ENCODE results near the gene PGBD5.

Gene PGBD5

DNA sequence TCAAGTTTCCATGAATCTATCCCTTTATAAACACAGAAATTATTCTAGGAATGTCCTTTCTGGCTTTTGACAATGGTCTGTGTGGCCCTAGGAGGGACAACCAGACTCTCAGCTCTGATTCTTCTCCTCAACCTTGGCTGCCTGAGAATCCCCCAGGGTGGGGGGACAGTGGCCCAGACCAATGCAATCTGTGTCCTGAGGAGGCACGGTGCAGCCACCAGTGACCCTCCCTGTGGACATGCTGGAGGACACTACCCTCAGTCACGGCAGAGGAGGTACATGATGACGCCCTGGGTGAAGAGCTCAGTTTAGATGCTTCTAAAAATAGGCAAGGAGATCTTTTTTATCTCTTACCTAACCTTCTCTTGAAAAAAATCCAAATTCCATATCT, 91.7 kb downstream of the PGBD5 start:
- ATAC-seq = no peak
- TF ChIP-seq GLIS3 (CRISPR knock-in tag; IDR thresholded peaks at IDR 0.05) (no peak), ZFP30 (CRISPR knock-in tag; IDR thresholded peaks at IDR 0.05) (no peak), ISL1 (CRISPR knock-in tag; IDR thresholded peaks at IDR 0.05) (no peak), ZFP3 (CRISPR knock-in tag; IDR thresholded peaks at IDR 0.05) (no peak), ESRRG (CRISPR knock-in tag; IDR thresholded peaks at IDR 0.05) (no peak), ARNTL (CRISPR knock-in tag; IDR thresholded peaks at IDR 0.05; ENCODE audit: borderline replicate concordance, low read depth) (no peak)
- TF ChIP-seq, protein P1, sequence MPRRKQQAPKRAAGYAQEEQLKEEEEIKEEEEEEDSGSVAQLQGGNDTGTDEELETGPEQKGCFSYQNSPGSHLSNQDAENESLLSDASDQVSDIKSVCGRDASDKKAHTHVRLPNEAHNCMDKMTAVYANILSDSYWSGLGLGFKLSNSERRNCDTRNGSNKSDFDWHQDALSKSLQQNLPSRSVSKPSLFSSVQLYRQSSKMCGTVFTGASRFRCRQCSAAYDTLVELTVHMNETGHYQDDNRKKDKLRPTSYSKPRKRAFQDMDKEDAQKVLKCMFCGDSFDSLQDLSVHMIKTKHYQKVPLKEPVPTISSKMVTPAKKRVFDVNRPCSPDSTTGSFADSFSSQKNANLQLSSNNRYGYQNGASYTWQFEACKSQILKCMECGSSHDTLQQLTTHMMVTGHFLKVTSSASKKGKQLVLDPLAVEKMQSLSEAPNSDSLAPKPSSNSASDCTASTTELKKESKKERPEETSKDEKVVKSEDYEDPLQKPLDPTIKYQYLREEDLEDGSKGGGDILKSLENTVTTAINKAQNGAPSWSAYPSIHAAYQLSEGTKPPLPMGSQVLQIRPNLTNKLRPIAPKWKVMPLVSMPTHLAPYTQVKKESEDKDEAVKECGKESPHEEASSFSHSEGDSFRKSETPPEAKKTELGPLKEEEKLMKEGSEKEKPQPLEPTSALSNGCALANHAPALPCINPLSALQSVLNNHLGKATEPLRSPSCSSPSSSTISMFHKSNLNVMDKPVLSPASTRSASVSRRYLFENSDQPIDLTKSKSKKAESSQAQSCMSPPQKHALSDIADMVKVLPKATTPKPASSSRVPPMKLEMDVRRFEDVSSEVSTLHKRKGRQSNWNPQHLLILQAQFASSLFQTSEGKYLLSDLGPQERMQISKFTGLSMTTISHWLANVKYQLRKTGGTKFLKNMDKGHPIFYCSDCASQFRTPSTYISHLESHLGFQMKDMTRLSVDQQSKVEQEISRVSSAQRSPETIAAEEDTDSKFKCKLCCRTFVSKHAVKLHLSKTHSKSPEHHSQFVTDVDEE (CRISPR knock-in tag; IDR thresholded peaks at IDR 0.05) = no peak
- TF ChIP-seq, protein P2, sequence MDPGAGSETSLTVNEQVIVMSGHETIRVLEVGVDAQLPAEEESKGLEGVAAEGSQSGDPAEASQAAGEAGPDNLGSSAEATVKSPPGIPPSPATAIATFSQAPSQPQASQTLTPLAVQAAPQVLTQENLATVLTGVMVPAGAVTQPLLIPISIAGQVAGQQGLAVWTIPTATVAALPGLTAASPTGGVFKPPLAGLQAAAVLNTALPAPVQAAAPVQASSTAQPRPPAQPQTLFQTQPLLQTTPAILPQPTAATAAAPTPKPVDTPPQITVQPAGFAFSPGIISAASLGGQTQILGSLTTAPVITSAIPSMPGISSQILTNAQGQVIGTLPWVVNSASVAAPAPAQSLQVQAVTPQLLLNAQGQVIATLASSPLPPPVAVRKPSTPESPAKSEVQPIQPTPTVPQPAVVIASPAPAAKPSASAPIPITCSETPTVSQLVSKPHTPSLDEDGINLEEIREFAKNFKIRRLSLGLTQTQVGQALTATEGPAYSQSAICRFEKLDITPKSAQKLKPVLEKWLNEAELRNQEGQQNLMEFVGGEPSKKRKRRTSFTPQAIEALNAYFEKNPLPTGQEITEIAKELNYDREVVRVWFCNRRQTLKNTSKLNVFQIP (CRISPR knock-in tag; IDR thresholded peaks at IDR 0.05; ENCODE audit: borderline replicate concordance, low read depth) = no peak

DNA sequence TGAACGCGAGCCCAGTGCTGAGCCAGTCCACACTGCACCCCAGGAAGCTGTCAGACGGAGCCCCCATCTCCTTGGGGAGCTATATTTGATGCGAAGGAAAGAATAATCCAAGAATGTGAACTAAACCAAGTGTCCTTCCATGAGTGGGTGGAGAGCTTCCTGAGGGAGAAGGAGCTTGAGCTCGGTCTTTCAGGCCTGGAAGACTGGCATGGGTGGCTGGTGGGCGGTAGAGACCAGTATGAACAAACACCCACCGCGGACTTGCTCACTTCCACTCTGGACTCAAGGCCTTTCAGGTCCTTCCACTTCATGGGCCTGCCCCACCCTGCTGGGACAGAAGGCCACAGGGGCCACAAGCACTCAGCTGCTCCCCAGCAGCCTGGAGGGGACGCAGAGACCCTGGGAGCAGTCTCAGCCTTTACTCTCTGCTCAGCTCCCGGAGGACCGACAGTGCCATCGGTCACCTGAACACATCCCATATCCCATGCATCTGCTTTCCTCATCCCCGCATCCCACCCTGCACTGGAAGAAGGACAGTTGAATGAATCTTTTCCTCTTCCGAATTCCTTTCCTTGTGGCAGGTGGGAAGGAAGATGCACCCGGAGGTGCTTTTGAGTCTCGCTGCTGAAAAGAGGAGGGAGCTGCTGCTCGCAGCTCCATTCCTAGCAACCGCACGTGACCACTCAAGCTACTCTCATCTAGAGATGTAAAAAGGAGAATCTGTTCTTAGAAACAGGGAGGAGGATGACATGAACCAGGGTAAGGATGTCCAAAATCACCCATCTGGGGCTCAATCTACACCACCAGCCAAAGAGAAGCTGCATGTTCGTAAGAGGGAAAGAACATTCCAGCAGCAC, 92.3 kb downstream of the PGBD5 start:
- ATAC-seq = no peak
- TF ChIP-seq GLIS3 (CRISPR knock-in tag; IDR thresholded peaks at IDR 0.05) (no peak), ZC3H10 (CRISPR knock-in tag; IDR thresholded peaks at IDR 0.05) (no peak), ARNTL (CRISPR knock-in tag; IDR thresholded peaks at IDR 0.05; ENCODE audit: borderline replicate concordance, low read depth) (no peak), OSR1 (CRISPR knock-in tag; IDR thresholded peaks at IDR 0.05) (no peak), RARB (CRISPR knock-in tag; IDR thresholded peaks at IDR 0.05) (no peak), ZNF8 (CRISPR knock-in tag; IDR thresholded peaks at IDR 0.05) (no peak)
- TF ChIP-seq, protein P3, sequence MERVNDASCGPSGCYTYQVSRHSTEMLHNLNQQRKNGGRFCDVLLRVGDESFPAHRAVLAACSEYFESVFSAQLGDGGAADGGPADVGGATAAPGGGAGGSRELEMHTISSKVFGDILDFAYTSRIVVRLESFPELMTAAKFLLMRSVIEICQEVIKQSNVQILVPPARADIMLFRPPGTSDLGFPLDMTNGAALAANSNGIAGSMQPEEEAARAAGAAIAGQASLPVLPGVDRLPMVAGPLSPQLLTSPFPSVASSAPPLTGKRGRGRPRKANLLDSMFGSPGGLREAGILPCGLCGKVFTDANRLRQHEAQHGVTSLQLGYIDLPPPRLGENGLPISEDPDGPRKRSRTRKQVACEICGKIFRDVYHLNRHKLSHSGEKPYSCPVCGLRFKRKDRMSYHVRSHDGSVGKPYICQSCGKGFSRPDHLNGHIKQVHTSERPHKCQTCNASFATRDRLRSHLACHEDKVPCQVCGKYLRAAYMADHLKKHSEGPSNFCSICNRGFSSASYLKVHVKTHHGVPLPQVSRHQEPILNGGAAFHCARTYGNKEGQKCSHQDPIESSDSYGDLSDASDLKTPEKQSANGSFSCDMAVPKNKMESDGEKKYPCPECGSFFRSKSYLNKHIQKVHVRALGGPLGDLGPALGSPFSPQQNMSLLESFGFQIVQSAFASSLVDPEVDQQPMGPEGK (CRISPR knock-in tag; IDR thresholded peaks at IDR 0.05; ENCODE audit: borderline replicate concordance) = no peak
- TF ChIP-seq, protein P2 (CRISPR knock-in tag; IDR thresholded peaks at IDR 0.05; ENCODE audit: borderline replicate concordance, low read depth) = no peak

DNA sequence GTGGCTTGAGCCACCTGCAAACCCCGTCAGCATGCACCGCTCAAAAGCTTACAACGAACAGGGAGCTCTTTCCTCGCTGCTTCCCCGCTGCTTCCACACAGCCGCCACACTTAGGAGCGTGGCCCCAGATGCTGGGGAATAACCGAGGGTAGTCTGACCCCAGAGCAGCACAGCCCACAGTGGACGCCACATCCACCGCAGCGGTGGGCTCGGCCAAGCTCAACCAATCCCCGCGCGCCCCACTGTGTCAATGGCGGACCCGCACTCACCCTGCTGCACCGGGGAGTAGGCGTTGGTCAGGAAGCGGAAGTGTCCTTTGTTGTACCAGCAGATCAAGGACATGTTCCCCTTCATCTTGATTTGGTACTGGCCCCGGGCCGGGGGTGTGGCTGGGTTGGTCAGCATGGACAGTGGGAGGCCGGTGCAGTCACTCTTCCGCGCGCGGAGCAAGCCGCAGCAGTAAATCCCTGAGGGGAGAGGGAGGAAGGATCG, 93.5 kb downstream of the PGBD5 start:
- TF ChIP-seq TOX (CRISPR knock-in tag; IDR thresholded peaks at IDR 0.05; ENCODE audit: borderline replicate concordance) = no peak
- TF ChIP-seq, protein P4, sequence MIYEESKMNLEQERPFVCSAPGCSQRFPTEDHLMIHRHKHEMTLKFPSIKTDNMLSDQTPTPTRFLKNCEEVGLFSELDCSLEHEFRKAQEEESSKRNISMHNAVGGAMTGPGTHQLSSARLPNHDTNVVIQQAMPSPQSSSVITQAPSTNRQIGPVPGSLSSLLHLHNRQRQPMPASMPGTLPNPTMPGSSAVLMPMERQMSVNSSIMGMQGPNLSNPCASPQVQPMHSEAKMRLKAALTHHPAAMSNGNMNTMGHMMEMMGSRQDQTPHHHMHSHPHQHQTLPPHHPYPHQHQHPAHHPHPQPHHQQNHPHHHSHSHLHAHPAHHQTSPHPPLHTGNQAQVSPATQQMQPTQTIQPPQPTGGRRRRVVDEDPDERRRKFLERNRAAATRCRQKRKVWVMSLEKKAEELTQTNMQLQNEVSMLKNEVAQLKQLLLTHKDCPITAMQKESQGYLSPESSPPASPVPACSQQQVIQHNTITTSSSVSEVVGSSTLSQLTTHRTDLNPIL (CRISPR knock-in tag; IDR thresholded peaks at IDR 0.05; ENCODE audit: low read depth) = no peak
- TF ChIP-seq, protein P2 (CRISPR knock-in tag; IDR thresholded peaks at IDR 0.05; ENCODE audit: borderline replicate concordance, low read depth) = no peak
- TF ChIP-seq ZFP3 (CRISPR knock-in tag; IDR thresholded peaks at IDR 0.05) = no peak
- TF ChIP-seq ESRRG (CRISPR knock-in tag; IDR thresholded peaks at IDR 0.05) = no peak
- TF ChIP-seq, protein P1 (CRISPR knock-in tag; IDR thresholded peaks at IDR 0.05) = no peak
- no peak for TF ChIP-seq ZNF565 (CRISPR knock-in tag; conservative IDR thresholded peaks at IDR 0.05; ENCODE audit: low read depth)
- TF ChIP-seq ZC3H10 (CRISPR knock-in tag; IDR thresholded peaks at IDR 0.05) = no peak
- no peak for TF ChIP-seq GLIS3 (CRISPR knock-in tag; IDR thresholded peaks at IDR 0.05)
- no peak for TF ChIP-seq BACH2 (CRISPR knock-in tag; IDR thresholded peaks at IDR 0.05; ENCODE audit: borderline replicate concordance)
- no peak for TF ChIP-seq ZNF70 (CRISPR knock-in tag; IDR thresholded peaks at IDR 0.05)
- no peak for TF ChIP-seq TCF4 (CRISPR knock-in tag; IDR thresholded peaks at IDR 0.05; ENCODE audit: borderline replicate concordance)
- no peak for TF ChIP-seq SNAI2 (CRISPR knock-in tag; IDR thresholded peaks at IDR 0.05)
- TF ChIP-seq ZNF8 (CRISPR knock-in tag; IDR thresholded peaks at IDR 0.05) = no peak
- ATAC-seq = no peak

All from SK-N-SH treated with all-trans-retinoic acid at 6 μM for 48 hours (cell line).